ENCODE results near the gene TCP1.

DNA sequence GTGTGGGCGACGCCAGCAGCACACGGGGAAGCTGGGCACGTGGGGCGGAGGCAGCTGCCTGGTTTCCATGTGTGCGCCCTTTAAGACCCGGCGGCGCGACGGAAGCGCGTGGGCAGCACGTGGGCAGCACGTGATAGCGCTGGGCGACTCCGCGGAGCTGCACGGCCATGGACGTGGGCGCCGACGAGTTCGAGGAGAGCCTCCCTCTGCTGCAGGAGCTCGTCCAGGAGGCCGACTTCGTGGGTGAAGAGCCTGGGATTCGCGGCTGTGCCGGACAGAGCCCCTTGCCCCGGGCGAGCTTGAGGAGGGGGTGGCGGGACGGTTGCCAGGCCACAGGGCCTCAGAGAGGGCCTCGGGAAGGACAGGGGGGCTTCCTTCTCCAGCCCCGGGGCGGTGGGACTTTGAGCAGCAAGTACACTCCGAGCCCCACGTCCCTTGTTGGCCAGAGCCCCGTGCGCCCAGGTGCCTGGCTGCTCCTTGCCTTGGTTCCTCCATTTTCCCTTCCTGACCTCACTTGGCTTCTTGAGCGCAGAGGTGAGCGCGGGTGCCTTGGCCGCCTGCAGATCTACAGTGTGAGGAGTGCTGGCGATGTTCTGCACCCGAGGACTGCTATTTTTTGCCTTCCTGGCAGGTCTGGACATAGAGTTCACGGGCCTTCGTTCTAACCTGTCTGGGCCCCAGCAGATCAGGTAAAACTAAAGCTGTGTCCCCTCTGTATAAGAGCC is 10.9 kb upstream of the TCP1 start, which contains the start of gene PNLDC1:
- TF ChIP-seq, protein P1, sequence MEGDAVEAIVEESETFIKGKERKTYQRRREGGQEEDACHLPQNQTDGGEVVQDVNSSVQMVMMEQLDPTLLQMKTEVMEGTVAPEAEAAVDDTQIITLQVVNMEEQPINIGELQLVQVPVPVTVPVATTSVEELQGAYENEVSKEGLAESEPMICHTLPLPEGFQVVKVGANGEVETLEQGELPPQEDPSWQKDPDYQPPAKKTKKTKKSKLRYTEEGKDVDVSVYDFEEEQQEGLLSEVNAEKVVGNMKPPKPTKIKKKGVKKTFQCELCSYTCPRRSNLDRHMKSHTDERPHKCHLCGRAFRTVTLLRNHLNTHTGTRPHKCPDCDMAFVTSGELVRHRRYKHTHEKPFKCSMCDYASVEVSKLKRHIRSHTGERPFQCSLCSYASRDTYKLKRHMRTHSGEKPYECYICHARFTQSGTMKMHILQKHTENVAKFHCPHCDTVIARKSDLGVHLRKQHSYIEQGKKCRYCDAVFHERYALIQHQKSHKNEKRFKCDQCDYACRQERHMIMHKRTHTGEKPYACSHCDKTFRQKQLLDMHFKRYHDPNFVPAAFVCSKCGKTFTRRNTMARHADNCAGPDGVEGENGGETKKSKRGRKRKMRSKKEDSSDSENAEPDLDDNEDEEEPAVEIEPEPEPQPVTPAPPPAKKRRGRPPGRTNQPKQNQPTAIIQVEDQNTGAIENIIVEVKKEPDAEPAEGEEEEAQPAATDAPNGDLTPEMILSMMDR (IDR thresholded peaks at IDR 0.05), result no peak
- TF ChIP-seq POLR2A (IDR thresholded peaks at IDR 0.05), result no peak

Data from lower leg skin (tissue), 3 donors.